Natural killer cell (primary cell): ENCODE results near the gene PLXNA2. TPM values are rescaled to one million over a fixed set of nuclear protein-coding genes. Genes with fewer than 3 reads are reported as not detected.

Source experiments
- ATAC-seq, 3 donors: fragments of 150-1000 bp in 2 of 3; fragments of 200-7000 bp in 1 of 3; cut with Tn5 transposase; 1 replicate in 1 of 3; 2 replicates in 2 of 3; pipeline ENCODE4 v1.10.0; 2021; ENCODE audit warnings: mild to moderate bottlenecking in 2 of 3, moderate library complexity in 2 of 3
- DNase-seq, 2 donors: peaks; one replicate each; pipeline versions ENCODE4 v3.0.0 to v3.0.0-alpha.2; 2013 to 2021; ENCODE audit warnings: mixed read lengths in 1 of 2
- H3K27ac ChIP-seq: one replicate; pipeline ENCODE4 v1.5.1; 2013; ENCODE audit warnings: mild to moderate bottlenecking, low read length
- H3K27me3 ChIP-seq: one replicate; pipeline ENCODE4 v1.6.1; 2013; ENCODE audit warnings: low read length; ENCODE audit not compliant: control insufficient read depth, insufficient read depth
- H3K36me3 ChIP-seq: one replicate; pipeline ENCODE4 v1.6.1; 2013; ENCODE audit warnings: low read length; ENCODE audit not compliant: control insufficient read depth, insufficient read depth
- H3K4me1 ChIP-seq: one replicate; pipeline ENCODE4 v1.6.1; 2013; ENCODE audit warnings: low read length; ENCODE audit not compliant: control insufficient read depth, insufficient read depth
- H3K4me3 ChIP-seq: one replicate; pipeline ENCODE4 v1.5.1; 2013; ENCODE audit warnings: low read length
- H3K9me3 ChIP-seq: one replicate; pipeline ENCODE4 v1.6.1; 2013; ENCODE audit warnings: low read length; ENCODE audit not compliant: control insufficient read depth, insufficient read depth
- H3K27ac Mint-ChIP-seq, 2 donors: one replicate each; pipeline ENCODE4 v1.8.0; 2022; ENCODE audit warnings: mild to moderate bottlenecking in 2 of 2, mixed read lengths in 2 of 2, moderate library complexity in 1 of 2
- H3K27me3 Mint-ChIP-seq, 2 donors: one replicate each; pipeline ENCODE4 v1.8.0; 2022; ENCODE audit warnings: low read depth in 2 of 2, mixed read lengths in 2 of 2
- H3K36me3 Mint-ChIP-seq: one replicate; pipeline ENCODE4 v1.8.0; 2022; ENCODE audit warnings: mixed read lengths
- H3K4me1 Mint-ChIP-seq, 2 donors: one replicate each; pipeline ENCODE4 v1.8.0; 2022; ENCODE audit warnings: mixed read lengths in 2 of 2
- H3K4me3 Mint-ChIP-seq: one replicate; pipeline ENCODE4 v1.8.0; 2022; ENCODE audit warnings: mild to moderate bottlenecking, moderate library complexity, mixed read lengths
- H3K9me3 Mint-ChIP-seq, 2 donors: one replicate each; pipeline ENCODE4 v1.8.0; 2022; ENCODE audit warnings: mixed read lengths in 2 of 2
- WGBS: methylation state at CpG from one replicate; pipeline ENCODE4 v1.1.7; 2013; ENCODE audit warnings: missing lambda C conversion rate; ENCODE audit not compliant: insufficient coverage; 5-methylcytosine and 5-hydroxymethylcytosine counted together
- intact Hi-C: fragments of 100-400 bp; cut with micrococcal nuclease; formaldehyde crosslinking; loops from one replicate; pipeline ENCODE4 v1.14.2; 2022
- total RNA-seq, 4 donors: library from RNA; stranded (reverse); fragments of 120-200 nt in 1 of 4; gene quantifications; one replicate each; pipeline versions ENCODE4 v1.2.3 to v1.2.4, GENCODE V29; 2013 to 2022
- TF ChIP-seq, protein P1 (sequence below): fragments of 200-600 bp; IDR thresholded peaks from one replicate; pipeline ENCODE4 v1.8.0; 2022; ENCODE audit warnings: antibody characterized with exemption

Gene PLXNA2
- total RNA-seq, 3 donors from 2014 or later (not counting 1 experiment from before 2014, with no cell fraction given) = 2.8 to 8.4 (median 2.8) TPM

DNA sequence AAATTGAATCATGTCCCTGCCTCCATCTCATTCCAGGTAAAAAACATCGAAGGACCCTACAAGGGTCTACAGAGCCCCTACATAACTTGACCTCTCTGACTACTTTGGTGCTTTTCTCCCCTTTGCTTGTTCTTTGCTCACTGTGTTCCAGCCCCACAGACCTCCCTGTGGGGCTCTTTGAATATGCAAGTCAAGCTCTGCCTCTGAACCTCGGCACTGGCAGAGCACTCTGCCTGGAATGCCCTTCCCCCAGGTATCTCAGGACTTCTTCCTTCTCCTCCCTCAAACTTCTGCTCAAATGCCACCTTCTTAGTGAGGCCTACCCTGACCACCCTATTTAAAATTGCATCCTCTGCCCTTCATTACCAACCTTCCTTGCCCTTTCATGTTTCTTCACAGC lies 245.5 kb downstream of the PLXNA2 start:
- no peaks in the 10 kb centered on the region for H3K36me3 Mint-ChIP-seq
- TF ChIP-seq, protein P1, sequence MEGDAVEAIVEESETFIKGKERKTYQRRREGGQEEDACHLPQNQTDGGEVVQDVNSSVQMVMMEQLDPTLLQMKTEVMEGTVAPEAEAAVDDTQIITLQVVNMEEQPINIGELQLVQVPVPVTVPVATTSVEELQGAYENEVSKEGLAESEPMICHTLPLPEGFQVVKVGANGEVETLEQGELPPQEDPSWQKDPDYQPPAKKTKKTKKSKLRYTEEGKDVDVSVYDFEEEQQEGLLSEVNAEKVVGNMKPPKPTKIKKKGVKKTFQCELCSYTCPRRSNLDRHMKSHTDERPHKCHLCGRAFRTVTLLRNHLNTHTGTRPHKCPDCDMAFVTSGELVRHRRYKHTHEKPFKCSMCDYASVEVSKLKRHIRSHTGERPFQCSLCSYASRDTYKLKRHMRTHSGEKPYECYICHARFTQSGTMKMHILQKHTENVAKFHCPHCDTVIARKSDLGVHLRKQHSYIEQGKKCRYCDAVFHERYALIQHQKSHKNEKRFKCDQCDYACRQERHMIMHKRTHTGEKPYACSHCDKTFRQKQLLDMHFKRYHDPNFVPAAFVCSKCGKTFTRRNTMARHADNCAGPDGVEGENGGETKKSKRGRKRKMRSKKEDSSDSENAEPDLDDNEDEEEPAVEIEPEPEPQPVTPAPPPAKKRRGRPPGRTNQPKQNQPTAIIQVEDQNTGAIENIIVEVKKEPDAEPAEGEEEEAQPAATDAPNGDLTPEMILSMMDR = no peak
- intact Hi-C loops = no loop called here
- H3K27ac Mint-ChIP-seq = no peak overlapping the region
- H3K4me3 Mint-ChIP-seq = no peak overlapping the region
- peaks cover 7 to 8% of the 10 kb centered on the region in 2 donors for H3K27me3 Mint-ChIP-seq
- Histone ChIP-seq H3K9me3 (no peaks in the 10 kb centered on the region), H3K4me3 (no peak overlapping the region), H3K4me1 (no peaks in the 10 kb centered on the region), H3K27ac (no peak overlapping the region), H3K36me3 (no peaks in the 10 kb centered on the region), H3K27me3 (no peaks in the 10 kb centered on the region)
- H3K9me3 Mint-ChIP-seq = no peaks in the 10 kb centered on the region
- DNase-seq = no peak
- no peaks in the 10 kb centered on the region for H3K4me1 Mint-ChIP-seq
- no peak for ATAC-seq
- 90% methylated on average over 2 of the region's 2 CpGs for WGBS

DNA sequence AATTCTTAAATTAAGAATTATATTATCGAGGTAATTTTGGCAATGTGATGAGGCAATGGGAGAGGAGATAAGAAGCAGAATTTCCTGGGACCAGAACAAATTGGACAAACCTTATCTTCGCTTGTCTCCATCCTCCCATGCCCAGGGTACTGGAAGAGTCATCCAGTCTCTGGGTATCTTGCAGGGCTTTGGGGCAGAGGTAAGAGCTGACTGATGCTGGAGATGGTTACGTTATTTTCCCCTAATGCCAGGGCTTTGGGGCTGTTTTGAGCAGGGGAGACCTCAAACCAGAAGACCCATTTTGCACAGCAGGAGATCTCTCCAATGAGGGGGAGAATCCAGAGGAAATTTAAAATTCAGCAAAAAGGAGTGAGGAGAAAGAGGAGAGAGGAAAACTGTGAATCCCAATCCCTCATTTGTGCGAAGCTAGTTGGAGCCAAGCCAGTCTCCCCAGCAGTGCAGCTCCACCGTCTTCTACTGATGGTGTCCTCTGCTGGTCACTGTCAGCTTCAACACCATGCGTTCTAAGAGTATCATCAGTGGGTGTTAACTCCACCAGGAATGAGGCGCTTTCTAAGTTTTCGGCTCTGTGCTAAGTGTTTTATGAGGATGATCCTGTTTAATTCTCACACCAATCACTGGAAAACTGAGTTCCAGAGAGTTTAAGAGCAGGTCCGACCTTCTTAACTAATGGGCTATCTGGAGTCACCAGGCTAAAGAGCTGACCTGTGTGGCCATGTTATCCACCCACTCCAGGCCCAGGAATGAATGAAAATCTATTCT lies 246.5 kb downstream of the PLXNA2 start:
- no peaks in the 10 kb centered on the region for H3K27me3 ChIP-seq
- Mint-ChIP-seq H3K27ac (no peak overlapping the region), H3K4me1 (no peaks in the 10 kb centered on the region), H3K9me3 (no peaks in the 10 kb centered on the region), H3K4me3 (no peak overlapping the region), H3K27me3 (peaks cover 12 to 17% of the 10 kb centered on the region in 2 donors), H3K36me3 (no peaks in the 10 kb centered on the region)
- TF ChIP-seq, protein P1 = peak; percentile 76
- intact Hi-C loops = loop anchor here (1.0 kb wide), 1 partner anchor 112 kb away; no protein-coding TSS in a partner anchor
- no peak overlapping the region for H3K4me3 ChIP-seq
- WGBS = 46% methylated on average over 7 of the region's 9 CpGs
- H3K9me3 ChIP-seq = no peaks in the 10 kb centered on the region
- H3K4me1 ChIP-seq = no peaks in the 10 kb centered on the region
- H3K27ac ChIP-seq = no peak overlapping the region
- ATAC-seq (peak; percentile 75 to 94 (median 81)), DNase-seq (peak in 1 of 2 donors; percentile 71)
- H3K36me3 ChIP-seq = no peaks in the 10 kb centered on the region

DNA sequence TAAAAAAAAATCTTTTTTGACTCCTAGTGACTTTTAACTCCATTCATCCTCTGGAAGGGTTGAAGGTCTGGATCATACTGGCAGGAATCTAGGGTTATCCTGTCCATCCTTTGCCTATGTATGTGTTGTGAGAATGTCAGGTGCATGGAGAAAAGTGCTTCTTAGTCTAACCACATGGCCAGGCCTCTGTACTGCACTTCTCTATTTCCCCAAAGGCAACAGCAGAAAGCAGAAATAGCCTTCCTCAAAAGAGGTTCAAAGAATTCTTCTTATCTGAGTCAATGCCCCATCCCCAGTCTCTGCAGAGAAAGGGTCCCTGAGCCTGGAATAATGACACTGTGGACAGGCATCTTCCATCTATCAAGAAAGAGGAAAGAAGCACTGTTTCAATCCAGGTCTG lies 247.5 kb downstream of the PLXNA2 start:
- intact Hi-C loops = loop anchor here (1.0 kb wide), 1 partner anchor 111 kb away; no protein-coding TSS in a partner anchor
- Mint-ChIP-seq H3K27ac (no peak overlapping the region), H3K27me3 (peaks cover 12 to 17% of the 10 kb centered on the region in 2 donors), H3K4me3 (no peak overlapping the region), H3K4me1 (no peaks in the 10 kb centered on the region), H3K36me3 (no peaks in the 10 kb centered on the region), H3K9me3 (no peaks in the 10 kb centered on the region)
- Histone ChIP-seq H3K9me3 (no peaks in the 10 kb centered on the region), H3K27ac (no peak overlapping the region), H3K4me1 (no peaks in the 10 kb centered on the region), H3K36me3 (no peaks in the 10 kb centered on the region), H3K27me3 (no peaks in the 10 kb centered on the region), H3K4me3 (no peak overlapping the region)
- no peak for DNase-seq
- TF ChIP-seq, protein P1 = no peak
- no peak for ATAC-seq
